ENCODE data around the gene PELI2. TPM values are rescaled to one million over a fixed set of nuclear protein-coding genes. Genes with fewer than 3 reads are reported as not detected.

Gene PELI2
- total RNA-seq, 4 donors from 2014 or later: 12.9 to 21.8 (median 17.6) TPM

- no peak for TF ChIP-seq CTCF (IDR thresholded peaks at IDR 0.05; ENCODE audit: low read depth)
These were observed 17.5 kb downstream of the PELI2 start for GRCh38 chr14:56135668-56136067.

DNA sequence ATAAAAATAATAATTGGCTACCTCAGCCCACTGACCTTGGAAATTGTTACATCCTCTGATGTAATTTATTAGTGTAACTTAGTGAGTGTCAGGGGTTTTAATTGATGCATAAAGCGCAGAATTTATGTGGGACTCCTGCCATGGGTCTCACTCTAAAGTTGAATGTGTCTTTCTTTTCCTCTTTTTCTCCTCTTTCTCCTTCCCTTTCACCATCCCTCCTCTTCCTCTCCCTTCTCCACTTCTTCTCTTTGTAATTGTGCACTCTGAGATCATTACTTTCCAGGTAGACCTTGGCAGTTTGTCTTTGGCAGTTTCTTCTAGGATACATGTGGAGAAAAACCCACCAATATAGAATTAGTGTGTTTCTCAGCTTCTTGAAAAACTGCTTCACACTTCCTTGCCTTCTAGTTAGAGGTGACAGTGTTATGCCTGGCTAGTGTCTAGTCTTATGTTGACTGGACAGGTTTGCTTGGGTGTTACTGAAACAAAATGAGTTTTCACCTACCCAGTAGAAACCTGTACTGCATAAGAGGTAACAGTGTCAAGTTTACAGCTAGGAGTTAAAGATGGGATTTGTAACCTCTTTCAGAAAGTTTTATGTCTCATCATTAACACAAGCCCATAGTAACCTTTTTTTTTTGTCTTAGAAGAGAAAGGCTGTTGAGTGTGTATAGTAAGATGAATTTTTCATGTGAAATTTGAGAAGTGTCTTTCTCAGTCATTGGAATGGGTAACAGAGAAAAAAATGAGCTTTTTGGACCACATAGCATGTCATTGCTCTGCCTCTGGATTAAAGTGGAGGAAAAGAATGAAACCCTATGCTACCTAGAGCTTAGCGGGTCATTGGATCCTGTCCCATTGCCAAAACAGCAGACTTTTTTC is 18.6 kb downstream of the PELI2 start:
- TF ChIP-seq CTCF (IDR thresholded peaks at IDR 0.05; ENCODE audit: low read depth): no peak

DNA sequence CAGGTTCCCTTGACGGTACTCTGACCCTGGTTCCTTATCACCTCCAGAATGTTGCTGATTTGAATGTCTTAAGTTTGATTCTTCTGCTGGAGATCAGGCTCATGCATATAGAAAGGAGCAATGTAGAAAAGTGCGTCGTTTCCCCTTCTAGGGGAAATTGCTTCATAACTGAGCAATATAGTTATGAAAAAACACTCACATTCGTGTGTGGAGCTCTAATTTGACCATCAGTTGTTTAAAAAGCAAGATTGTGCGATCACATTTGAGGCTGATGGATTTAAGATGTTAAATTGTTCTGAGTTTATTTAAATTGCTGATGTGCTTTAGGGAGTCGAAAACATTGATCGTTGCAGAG is 19.2 kb downstream of the PELI2 start:
- no peak for TF ChIP-seq CTCF (IDR thresholded peaks at IDR 0.05; ENCODE audit: low read depth)

GRCh38 chr14:56137849-56138248 is 19.6 kb downstream of the PELI2 start:
- no peak for TF ChIP-seq CTCF (IDR thresholded peaks at IDR 0.05; ENCODE audit: low read depth)

GRCh38 chr14:56138928-56139327 is 20.7 kb downstream of the PELI2 start:
- TF ChIP-seq CTCF (IDR thresholded peaks at IDR 0.05; ENCODE audit: low read depth): no peak

- TF ChIP-seq CTCF (IDR thresholded peaks at IDR 0.05; ENCODE audit: low read depth): no peak
These were observed 24.1 kb downstream of the PELI2 start for GRCh38 chr14:56142314-56142713.

DNA sequence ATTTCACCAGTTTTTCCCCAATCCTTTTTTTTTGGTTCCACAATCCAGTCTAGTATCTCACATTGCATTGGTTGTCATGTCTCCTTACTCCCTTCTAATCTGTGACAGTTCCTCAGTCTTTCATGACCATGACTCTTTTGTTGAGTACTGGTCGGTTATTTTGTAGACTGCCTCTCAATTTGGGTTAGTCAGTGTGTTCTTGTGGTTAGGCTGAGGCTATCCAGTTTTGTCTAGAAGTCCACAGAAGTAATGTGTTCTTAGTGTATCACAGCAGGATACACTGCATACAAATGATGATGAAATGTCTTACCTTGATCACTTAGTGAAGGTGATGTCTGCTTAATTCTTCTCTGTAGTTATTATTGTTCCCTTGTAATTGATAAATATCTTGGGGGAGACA is 24.8 kb downstream of the PELI2 start:
- no peak for TF ChIP-seq CTCF (IDR thresholded peaks at IDR 0.05; ENCODE audit: low read depth)
